Ramos (cell line): ENCODE data around the gene NUDT14.

Experiments used
- in situ Hi-C: fragments of 300-500 bp; cut with MboI; formaldehyde crosslinking; loops from one replicate; pipeline ENCODE4 v1.14.3; 2022; ENCODE audit warnings: low sequenced_read_pairs; ENCODE audit not compliant: unreplicated experiment

NUDT14 gene

GRCh38 chr14:105123064-105123665 is 57.9 kb downstream of the NUDT14 start:
- in situ Hi-C loops = no loop called here
